Measurements from ENCODE around the gene FAM53A.

- TF ChIP-seq RAD21 (IDR thresholded peaks at IDR 0.05) (no peak), CTCF (IDR thresholded peaks at IDR 0.05; ENCODE audit: low read depth, low read length, missing input control) (no peak), EGR1 (IDR thresholded peaks at IDR 0.05; ENCODE audit: low read depth in 2 of 2) (no peak), YY1 (IDR thresholded peaks at IDR 0.05) (no peak), HNF4A (conservative IDR thresholded peaks at IDR 0.05) (no peak), SP1 (IDR thresholded peaks at IDR 0.05) (no peak), RXRA (IDR thresholded peaks at IDR 0.05) (no peak), GABPA (IDR thresholded peaks at IDR 0.05 in 1 of 2, conservative IDR thresholded peaks at IDR 0.05 in 1 of 2) (no peak), FOXA1 (IDR thresholded peaks at IDR 0.05) (no peak)
- TF ChIP-seq, protein P1, sequence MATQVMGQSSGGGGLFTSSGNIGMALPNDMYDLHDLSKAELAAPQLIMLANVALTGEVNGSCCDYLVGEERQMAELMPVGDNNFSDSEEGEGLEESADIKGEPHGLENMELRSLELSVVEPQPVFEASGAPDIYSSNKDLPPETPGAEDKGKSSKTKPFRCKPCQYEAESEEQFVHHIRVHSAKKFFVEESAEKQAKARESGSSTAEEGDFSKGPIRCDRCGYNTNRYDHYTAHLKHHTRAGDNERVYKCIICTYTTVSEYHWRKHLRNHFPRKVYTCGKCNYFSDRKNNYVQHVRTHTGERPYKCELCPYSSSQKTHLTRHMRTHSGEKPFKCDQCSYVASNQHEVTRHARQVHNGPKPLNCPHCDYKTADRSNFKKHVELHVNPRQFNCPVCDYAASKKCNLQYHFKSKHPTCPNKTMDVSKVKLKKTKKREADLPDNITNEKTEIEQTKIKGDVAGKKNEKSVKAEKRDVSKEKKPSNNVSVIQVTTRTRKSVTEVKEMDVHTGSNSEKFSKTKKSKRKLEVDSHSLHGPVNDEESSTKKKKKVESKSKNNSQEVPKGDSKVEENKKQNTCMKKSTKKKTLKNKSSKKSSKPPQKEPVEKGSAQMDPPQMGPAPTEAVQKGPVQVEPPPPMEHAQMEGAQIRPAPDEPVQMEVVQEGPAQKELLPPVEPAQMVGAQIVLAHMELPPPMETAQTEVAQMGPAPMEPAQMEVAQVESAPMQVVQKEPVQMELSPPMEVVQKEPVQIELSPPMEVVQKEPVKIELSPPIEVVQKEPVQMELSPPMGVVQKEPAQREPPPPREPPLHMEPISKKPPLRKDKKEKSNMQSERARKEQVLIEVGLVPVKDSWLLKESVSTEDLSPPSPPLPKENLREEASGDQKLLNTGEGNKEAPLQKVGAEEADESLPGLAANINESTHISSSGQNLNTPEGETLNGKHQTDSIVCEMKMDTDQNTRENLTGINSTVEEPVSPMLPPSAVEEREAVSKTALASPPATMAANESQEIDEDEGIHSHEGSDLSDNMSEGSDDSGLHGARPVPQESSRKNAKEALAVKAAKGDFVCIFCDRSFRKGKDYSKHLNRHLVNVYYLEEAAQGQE (IDR thresholded peaks at IDR 0.05), result no peak
- TF ChIP-seq, protein P2, sequence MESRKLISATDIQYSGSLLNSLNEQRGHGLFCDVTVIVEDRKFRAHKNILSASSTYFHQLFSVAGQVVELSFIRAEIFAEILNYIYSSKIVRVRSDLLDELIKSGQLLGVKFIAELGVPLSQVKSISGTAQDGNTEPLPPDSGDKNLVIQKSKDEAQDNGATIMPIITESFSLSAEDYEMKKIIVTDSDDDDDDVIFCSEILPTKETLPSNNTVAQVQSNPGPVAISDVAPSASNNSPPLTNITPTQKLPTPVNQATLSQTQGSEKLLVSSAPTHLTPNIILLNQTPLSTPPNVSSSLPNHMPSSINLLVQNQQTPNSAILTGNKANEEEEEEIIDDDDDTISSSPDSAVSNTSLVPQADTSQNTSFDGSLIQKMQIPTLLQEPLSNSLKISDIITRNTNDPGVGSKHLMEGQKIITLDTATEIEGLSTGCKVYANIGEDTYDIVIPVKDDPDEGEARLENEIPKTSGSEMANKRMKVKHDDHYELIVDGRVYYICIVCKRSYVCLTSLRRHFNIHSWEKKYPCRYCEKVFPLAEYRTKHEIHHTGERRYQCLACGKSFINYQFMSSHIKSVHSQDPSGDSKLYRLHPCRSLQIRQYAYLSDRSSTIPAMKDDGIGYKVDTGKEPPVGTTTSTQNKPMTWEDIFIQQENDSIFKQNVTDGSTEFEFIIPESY (IDR thresholded peaks at IDR 0.05), result no peak
- TF ChIP-seq, protein P3, sequence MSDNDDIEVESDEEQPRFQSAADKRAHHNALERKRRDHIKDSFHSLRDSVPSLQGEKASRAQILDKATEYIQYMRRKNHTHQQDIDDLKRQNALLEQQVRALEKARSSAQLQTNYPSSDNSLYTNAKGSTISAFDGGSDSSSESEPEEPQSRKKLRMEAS (IDR thresholded peaks at IDR 0.05), result no peak
These were observed 24.5 kb upstream of the FAM53A start for GRCh38 chr4:1708581-1708980.
